Fibroblast of skin of left quadriceps (primary cell): ENCODE data around the gene RNPS1.
"Not testable (repeated sequence)": the region's sequence is repeated elsewhere in the genome, so short reads cannot be mapped to it uniquely, and the experiment has no call there.

Source experiments
- DNase-seq, 2 experiments: peaks; one replicate each; pipeline ENCODE4 v3.0.0-alpha.2; 2013; ENCODE audit warnings: low read depth in 2 of 2

RNPS1 gene

DNA sequence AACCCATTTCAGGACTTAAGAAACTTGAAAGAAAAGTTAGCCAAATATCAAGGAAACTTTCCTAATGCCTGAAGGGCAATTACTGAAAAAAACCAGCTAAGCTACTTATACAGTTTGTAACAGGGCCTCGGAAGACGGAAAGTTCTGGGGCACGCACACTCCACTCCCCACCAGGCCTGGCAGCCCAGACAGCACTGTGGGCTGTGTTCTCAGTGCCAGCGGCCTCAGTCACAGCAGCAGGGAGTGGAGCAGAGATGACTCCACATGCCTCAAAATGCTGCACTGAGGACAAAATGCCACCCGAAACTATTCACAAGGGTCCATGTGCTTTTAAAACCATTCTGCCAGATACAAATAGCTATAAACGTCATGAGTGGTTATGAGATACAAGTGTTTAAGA lies 10.2 kb downstream of the RNPS1 start:
- DNase-seq, result no peak

DNA sequence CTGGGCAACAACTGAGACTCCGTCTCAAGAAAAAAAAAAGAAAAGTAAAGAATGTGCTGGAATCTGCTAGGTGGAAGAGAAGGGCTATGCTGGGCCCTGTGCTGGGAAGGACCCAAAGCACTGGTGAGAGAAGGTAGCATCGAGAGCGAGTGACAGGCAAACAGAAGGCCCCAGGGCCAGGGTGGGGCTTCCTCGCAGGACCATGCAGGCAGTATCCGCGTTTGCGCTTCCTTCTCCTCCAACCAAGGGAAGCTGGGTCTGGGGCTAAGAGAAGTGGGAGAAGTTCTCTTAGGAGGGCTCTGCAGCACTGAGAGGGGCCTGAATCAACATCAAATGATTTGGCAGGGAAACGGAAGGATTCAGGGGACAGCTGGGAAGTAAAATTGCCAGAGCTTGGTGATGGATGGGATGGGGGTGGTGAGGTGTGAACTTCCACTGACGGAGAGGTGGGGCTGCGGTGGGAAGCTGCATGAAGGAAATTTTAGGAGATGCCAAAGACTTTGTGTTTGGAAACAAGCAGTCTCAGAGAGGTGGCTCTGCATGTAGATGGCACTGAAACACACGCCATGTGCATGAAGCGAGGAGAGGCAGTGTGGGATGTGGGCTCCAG lies 11.3 kb downstream of the RNPS1 start:
- no peak for DNase-seq

DNA sequence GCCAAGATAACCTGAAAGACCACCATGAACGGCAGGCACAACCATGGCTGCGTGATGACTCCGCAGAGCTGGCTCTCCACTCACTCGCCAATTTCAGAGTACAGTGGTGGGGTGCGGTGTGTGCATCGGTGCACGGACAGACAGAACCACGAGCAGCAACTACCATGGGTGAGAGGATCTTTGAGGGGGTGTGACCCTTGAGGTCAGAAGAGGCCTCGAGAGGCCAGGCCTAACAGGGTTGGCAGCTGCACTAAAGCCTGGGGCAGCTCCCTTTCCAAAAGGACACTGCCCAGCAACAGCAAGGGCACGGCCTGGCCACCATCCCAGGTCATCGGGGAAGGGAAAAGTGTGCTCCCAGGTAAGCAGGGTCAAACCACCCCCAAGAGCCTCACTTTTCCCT lies 14.6 kb downstream of the RNPS1 start:
- DNase-seq, result no peak

DNA sequence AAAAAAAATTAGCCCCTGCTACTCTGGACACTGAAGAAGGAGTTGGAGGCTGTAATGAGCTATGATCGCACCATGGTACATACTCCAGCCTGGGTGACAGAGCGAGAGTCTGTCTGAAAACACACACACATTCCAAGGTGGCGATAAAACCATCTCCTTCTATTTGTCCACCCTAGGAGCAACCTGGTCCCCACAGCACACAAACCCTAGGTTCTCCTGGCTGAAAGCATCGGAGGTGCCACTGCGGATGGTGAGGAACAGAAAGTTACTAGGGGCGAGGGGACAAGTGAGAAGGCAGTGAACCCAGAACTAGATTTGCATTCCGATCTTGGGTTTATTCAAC lies 15.1 kb downstream of the RNPS1 start:
- DNase-seq, result no peak

DNA sequence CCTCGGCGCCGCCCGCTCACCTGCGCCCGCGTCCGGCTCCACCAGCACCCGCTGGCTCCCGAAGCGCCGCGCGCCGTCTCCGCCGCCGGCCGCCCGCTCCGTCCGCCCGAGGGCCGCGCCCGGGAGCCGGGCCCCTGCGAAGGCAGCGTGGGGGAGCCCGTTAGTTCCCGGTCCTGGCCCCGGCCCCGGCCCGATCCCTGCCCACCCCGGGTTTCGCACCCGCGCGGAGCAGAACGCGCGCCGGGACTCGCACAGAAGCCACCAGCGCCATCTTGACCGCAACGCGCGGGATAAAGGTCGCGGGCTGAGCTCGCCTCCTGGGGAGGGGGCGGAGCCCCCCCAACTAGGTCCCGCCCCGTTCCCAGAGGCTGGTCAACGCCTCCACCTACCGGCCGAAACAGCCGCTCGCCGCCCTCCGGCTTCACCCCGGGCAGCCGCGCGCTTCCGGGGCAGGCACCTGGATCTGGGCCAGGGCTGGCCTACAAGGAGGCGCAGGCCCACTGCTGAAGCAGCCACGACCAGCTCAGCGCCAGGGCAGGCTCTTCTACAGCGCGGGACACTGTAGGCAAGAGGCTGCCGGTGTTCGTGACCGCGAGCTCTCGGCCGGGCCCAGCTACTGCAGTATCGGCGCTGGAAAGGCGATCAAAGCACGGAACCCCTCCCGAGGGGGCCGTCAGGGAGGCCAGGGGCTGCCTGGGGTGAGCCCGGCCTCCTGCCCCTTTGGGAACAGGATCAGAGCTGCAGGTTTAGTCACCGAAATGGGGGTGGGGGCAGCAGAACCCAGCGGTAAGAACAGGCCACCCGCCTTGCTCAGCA lies 16.4 kb downstream of the RNPS1 start, which contains the start of gene ECI1:
Gene ECI1, minus strand, starts transcription at position 292 of the 816 bp plus-strand sequence. Its CDS starts 21 bp downstream, at position 271.
- peak; percentile 63 to 65 for DNase-seq

DNA sequence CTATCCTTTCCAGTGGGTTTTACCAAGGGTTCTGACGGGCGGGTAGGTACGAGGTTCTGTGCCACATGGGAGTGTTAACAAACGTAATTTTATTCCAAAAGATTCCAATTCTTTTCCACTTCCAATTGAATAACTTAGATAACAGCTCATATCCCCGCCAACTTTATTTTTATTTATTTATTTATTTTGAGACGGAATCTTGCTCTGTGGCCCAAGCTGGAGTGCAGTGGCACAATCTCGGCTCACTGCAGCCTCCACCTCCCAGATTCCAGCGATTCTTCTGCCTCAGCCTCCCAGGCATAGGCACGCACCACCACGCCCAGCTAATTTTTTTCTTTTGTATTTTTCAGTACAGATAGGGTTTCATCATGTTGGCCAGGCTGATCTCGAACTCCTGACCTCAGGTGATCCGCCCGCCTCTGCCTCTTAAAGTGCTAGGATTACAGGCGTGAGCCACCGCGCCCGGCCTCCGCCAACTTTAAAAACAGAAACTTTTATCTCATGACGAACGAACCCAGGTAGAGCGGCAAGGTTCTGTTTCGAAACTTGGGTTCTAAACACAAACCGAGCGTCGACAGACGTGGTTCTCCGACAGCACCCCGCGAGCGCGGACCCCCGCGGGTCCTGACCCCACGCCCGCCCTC lies 17.2 kb downstream of the RNPS1 start:
- DNase-seq, result no peak

DNA sequence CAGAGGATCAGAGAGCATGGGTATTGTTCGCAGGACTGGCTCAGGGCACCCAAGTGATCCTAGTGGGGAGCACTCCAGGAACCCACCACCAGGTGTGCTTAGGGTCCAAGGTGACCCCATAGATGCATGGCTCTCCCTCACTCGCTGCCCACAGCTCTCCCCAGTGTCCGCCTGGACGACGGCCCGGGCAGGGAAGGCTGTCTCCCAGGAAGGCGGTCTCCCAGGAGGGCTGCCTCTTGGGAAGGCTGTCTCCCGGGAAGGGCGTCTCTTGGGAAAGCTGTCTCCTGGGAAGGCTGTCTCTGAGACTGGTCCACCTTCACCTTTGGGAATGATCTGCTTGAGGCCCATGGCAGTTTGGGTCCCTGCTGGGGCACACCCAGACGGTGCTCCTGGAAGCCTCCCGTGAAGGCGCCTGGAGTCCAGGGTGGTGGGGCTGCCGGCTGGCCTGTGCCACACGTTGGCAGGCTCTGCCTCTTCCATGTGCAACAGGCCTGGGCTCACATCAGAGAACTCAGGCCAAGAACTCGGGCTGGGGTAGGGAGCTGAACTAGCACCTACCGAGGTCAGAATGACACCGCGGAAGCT lies 21.5 kb downstream of the RNPS1 start:
- DNase-seq, result no peak

DNA sequence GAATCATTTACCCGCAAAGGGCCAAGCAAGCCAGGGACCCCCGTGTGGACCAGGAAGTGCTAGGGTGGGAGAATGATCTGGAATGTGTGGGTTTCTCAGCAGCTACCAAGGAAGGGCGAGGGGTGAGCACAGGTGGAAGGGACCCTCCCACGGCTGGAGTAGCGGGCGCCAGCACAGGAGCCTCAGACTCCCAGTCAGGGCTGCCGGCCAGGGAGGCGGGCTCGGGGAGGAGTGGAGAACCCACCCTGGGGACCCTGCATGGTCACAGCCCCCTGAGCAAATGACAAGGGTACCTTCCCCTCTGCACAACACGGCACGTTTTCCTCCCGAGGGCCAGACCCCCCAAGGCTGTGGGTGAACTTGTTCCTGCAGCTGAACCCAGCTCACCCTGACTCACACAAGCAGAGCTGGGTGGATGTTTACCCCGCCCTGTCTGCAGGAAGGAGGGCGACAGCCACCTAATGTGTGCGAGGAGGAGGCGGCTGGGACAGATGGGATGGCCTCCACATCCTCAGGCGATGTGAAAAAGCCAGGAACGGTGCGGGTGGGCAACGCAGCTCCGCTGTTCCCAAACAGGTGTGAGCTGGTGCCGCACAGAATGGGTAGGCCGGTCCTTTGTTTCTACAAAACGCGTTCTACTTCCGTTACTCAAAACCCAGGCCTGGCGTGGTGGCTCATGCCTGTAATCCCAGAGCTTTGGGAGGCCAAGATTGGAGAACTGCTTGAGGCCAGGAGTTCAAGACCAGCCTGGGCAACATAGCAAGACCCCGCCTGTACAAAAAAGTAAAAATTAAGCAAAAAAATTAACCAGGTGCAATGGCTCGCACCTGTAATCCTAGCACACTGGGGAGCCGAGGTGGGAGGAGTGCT lies 22.8 kb downstream of the RNPS1 start:
- DNase-seq, result no peak

DNA sequence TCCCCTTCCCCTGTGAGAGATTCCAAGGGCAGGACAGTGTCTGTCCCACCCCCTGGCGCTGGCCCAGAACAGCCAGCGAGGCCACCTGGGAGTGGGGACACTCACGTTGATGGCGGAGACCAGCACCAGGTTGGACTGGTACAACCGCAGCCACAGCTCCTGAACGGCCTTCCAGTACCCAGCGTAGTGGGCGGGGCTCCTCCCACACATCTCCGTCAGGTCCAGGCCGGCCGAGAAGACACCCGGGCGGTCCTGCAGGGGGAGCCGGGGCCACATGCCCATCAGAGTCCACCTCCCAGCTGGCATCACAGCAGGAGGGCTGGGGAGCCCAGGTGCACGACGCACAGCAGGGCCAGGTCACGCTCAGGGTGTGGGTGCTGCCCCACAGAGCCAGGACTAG lies 23.6 kb downstream of the RNPS1 start:
- DNase-seq, result no peak

DNA sequence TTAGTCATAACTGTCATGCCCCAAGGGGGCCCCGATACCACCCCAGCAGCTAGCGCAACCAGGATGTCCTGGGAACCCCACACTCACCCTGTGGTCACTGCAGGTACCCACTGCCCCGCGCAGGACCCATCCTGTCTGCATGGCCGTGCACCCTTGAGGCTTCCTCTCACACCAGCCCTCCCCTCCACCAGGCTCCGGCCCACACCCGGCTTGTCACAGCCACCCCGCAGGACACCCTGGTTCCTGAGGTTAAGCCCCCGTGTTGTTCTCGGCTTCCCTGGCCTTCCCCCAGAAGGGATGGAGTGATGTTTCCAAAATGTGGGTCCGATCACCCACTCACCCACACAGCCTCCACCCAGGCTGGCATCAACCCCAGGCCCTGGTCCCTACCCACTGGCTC lies 24.1 kb downstream of the RNPS1 start:
- DNase-seq, result no peak

DNA sequence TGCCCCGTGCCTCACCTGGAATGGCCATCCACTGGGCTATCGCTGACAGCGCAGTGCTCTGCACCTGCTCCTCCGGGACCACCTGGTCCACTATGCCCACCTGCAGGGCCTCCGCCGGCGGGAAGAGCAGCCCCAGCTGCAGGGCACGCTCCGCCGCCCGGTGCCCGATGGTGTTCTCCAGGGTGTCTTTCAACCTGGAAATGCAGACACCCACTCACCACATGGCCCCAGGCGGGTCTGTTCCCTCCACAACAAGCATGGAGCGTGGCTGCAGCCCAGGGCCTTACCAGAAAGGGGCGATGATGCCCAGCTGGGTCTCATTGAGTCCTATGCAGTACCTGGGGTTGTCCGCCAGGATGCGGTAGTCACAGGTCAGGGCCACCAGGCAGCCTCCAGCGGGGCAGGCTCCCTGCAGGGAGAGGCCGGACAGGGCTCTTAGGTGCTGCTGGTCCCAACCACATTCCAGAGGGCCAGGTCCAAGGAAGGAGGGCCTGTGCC lies 24.8 kb downstream of the RNPS1 start:
- no peak for DNase-seq

DNA sequence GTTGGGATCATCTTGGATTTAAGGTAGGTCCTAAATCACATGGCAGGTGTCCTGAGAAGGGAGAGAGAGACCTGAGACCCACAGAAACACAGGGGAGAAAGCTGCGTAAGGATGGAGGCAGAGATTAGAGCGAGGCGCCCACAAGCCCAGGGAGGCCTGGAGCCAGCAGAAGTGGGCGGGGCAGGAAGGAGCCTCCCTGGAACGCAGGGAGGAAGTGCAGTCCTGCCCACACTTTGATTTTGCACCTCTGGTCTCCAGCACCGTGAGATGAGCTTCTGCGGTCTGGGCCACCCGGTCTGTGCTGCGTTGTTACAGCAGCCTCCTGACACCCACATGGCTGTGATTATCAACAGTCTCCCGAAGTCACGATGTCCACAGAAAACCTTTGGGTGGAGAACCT lies 25.3 kb downstream of the RNPS1 start:
- no peak for DNase-seq

DNA sequence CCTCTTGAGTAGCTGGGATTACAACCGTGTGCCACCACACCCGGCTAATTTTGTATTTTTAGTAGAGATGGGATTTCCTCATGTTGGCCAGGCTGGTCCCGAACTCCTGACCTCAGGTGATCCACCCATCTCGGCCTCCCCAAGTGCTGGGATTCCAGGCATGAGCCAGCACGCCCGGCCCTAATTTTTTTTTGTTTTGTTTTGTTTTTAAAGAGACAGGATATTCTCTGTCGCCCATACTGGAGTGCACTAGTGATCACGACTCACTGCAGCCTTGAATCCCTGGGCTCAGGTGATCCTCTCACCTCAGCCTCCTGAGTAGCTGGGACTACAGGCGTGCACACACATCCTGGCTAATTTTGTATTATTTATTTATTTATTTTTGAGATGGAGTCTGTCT lies 27.6 kb downstream of the RNPS1 start:
- DNase-seq, result not testable (repeated sequence)

DNA sequence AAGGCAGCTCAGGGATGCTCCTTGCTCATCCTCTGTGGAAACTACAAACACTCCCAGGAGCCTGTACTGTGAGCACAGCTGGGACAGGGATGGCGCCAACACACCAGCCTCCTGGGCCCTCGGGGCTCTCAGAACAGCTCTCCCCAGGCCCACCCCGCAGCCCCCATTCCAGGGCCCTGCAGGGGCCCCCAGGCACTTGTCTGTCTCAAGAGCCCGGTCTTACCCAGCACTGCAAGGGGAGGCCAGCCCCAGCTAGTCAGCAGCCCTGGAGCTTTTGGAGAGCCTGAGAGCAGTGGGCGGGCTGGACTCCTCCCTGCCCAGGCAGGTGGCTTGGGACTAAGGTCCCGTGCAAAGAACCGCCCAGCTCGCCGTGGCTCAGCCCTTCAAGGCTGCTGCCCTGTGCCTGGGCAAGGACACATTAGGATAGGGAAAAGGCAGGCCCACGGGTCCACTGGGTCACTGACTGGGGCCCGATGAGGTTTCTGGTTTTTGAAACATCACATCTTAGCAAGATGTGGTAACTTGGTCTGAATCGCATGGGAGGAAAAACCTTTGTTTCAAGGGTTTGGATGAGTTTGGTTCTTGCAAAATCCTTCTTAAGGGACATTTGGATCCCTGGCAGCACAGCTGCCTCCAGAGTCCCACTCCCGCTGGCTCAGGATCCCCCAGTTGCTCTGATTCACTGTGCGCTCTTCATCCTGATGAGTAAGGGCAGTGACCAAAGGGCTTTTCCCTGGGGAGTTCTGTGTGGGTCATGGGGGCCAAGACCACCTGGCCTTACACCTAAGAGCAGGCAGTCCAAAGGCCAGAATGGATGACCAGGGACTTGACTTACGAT lies 28.9 kb downstream of the RNPS1 start:
- DNase-seq, result no peak

DNA sequence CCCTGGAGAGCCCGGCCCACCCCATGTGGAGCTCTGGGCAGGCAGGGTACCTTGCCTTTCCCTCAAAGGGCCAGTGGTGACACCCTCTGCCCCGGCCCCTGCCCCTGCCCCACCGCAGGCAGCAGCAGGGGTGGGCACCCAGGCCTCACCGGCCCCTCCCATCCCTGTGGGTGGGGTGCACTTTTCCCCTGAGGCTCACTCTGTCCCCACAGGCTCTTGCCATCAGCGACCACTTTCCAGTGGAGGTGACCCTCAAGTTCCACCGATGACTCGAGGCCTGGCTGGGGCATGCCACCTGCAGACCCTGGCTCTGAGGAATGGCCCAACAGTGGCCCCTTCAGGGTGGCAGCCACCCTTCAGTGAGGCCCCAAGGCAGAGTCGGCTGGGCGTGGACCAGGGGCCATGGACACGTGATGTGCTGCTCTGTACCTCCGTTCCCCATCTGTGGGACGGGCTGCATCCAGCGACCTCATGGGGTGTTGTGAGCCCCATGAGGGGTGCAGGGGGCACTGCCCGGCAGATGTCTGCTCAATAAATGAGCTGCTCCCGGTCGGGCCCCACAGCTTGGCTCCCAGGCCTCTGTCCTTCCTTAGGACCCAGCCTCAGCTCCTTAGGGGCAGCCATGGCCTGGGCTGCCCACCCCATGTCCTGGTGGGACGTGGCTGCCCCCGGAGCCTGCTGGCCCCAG lies 29.6 kb downstream of the RNPS1 start:
- no peak for DNase-seq

DNA sequence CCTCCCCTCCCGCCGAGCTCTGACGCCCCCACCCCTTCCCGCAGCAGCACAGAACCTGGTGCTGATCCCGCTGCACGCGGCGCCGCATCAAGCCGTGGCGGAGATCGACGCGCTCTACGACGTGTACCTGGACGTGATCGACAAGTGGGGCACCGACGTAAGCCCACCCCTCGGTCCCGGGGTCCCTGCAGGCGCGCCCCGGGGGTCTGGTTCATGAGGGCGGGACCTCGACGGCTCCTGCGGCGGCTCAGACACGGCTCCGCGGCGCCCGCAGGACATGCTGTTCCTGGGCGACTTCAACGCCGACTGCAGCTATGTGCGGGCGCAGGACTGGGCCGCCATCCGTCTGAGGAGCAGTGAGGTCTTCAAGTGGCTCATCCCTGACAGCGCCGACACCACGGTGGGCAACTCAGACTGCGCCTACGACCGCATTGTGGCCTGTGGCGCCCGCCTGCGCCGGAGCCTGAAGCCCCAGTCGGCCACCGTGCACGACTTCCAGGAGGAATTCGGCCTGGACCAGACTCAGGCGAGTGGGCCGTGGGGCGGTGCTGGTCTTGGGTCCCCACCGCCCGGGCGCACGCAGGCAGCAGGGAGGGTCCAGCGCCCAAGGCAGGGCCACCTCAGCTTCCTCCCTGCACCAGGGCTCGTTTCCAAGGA lies 30.3 kb downstream of the RNPS1 start:
- no peak for DNase-seq

DNA sequence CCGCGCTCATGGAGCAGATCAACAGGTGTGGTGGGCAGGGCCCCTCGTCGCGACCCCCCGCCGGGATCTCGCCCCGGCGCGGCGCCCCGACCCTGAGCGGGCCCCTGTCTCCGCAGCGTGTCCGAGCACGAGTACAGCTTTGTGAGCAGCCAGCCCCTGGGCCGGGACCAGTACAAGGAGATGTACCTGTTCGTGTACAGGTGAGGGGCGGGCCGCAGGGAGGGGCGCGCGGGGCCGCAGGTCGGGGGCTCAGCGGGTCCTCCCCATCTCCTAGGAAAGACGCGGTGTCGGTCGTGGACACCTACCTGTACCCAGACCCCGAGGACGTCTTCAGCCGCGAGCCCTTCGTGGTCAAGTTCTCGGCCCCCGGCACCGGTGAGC lies 30.8 kb downstream of the RNPS1 start:
- DNase-seq, result no peak

DNA sequence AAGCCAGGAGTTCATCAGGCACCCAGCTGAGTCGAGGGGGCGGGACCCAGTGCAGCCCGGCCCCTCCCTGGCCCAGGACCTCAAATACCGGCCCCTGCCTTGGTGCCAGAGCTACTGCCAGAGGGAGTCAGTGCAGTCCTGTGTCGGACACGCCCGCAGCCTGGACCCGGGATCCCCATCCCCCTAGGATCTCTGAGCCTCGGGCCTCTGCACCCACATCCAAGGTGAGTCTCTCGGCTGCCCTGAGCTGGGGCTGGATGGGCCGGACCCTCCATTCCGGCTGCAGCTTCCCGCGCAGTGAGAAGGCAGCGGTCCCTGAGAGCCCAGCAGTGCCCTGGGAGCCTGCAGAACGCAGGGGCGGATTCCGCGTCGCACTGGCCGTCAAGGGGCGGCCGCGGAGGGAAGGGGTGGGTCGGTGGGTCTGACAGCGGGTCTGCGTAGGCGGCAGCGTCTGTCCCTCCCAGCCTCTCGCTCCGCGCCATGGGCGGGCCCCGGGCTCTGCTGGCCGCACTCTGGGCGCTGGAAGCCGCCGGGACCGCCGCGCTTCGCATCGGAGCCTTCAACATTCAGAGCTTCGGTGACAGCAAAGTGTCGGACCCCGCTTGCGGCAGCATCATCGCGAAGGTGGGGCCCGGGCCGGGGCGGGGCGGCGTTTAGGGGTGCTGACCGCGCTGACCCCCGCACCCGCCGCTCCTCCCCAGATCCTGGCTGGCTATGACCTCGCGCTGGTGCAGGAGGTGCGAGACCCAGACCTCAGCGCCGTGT lies 31.4 kb downstream of the RNPS1 start, which contains the start of gene DNASE1L2:
Gene DNASE1L2, plus strand, starts transcription at position 108 of the 765 bp plus-strand sequence. Its CDS starts 373 bp downstream, at position 481.
- DNase-seq, result no peak
